Measurements from ENCODE around the gene SHISA9.

SHISA9 gene

DNA sequence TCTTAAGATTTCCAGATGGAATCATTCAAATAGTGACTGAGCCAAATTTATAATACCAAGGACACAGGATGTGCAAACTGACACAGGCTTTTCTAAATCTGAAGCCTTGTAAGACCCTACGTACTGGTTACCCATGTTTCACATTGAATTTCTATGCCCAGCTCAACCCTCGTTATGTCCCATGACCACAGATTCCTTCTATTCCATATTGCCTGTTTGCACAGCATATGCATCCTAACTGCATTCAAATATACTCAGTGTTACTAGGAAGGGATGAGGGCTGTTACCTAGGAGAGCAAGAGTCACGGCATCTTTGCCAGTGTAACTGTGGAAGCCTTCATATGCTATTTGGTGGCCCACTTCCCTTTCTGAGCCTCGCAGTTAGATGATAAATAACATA, 305.2 kb downstream of the SHISA9 start:
- Mint-ChIP-seq H3K27ac (ENCODE audit: low read depth) (no peak overlapping the region), H3K9me3 (no peaks in the 10 kb centered on the region), H3K36me3 (ENCODE audit: insufficient read depth) (peaks cover 3% of the 10 kb centered on the region), H3K4me3 (no peak overlapping the region), H3K4me1 (no peaks in the 10 kb centered on the region), H3K27me3 (no peaks in the 10 kb centered on the region)
- DNase-seq (ENCODE audit: low spot score in 2 of 2) (no peak), ATAC-seq (replicated peaks; ENCODE audit: extremely low read depth, poor library complexity, severe bottlenecking) (no peak)

DNA sequence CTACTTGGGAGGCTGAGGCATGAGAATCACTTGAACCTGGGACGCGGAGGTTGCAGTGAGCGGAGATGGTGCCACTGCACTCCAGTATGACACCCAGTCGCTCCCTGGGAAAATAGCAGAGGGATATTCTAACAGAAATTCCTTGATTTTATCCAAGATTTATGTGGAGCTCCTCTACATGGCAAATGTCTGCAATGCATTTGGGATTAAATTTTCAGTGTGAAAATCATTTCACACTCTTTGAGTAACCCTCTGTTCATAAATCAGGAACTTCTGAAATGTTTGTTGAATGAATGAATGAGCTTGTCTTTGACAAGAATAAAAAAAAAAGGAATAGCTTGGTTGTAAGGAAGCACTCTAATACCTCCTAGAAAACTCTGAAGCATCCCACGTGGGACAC, 305.8 kb downstream of the SHISA9 start:
- DNase-seq (ENCODE audit: low spot score in 2 of 2): no peak
- no peak for ATAC-seq (replicated peaks; ENCODE audit: extremely low read depth, poor library complexity, severe bottlenecking)
- H3K36me3 Mint-ChIP-seq (ENCODE audit: insufficient read depth): peaks cover 3% of the 10 kb centered on the region
- H3K4me3 Mint-ChIP-seq: no peak overlapping the region
- no peaks in the 10 kb centered on the region for H3K27me3 Mint-ChIP-seq
- H3K9me3 Mint-ChIP-seq: no peaks in the 10 kb centered on the region
- no peaks in the 10 kb centered on the region for H3K4me1 Mint-ChIP-seq
- no peak overlapping the region for H3K27ac Mint-ChIP-seq (ENCODE audit: low read depth)

DNA sequence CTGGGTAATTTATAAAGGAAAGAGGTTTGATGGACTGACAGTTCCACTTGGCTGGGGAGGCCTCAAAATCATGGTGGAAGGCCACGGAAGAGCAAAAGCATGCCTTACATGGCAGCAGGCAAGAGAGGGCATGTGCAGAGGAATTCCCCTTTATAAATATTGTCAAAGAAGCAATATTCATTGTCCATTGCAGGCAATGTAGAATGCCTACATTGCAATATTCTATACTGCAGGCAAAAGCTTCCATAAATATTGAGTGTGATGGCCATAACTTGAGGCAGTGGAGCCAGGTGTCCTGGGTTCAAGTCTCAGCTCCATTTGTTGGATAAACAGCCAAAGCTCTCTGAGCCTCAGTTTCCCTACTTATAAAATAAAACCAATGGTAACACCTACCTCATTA, 322.3 kb downstream of the SHISA9 start:
- Mint-ChIP-seq H3K4me3 (no peak overlapping the region), H3K9me3 (peaks cover 37% of the 10 kb centered on the region), H3K36me3 (ENCODE audit: insufficient read depth) (no peaks in the 10 kb centered on the region), H3K27ac (ENCODE audit: low read depth) (no peak overlapping the region), H3K27me3 (no peaks in the 10 kb centered on the region), H3K4me1 (no peaks in the 10 kb centered on the region)
- no peak for ATAC-seq (replicated peaks; ENCODE audit: extremely low read depth, poor library complexity, severe bottlenecking)
- DNase-seq (ENCODE audit: low spot score in 2 of 2): no peak

DNA sequence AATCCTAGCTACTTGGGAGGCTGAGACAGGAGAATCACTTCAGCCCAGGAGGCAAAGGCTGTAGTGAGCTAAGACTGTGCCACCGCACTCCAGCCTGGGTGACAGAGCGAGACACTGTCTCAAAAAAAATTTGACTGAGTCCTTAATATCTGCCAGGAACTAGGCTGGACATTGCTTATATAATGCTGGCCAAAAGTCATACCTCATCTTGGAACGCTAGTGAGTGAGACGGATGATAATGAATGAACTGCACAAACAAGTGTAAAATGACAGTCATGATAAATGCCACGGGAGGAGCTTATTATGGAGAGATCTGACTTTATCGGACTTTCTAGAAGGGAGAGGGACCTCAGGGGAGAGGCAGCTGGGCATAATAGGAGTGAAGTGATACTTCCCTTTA, 327.6 kb downstream of the SHISA9 start:
- no peaks in the 10 kb centered on the region for H3K4me1 Mint-ChIP-seq
- no peak overlapping the region for H3K27ac Mint-ChIP-seq (ENCODE audit: low read depth)
- DNase-seq (ENCODE audit: low spot score in 2 of 2) (no peak), ATAC-seq (replicated peaks; ENCODE audit: extremely low read depth, poor library complexity, severe bottlenecking) (no peak)
- peaks cover 27% of the 10 kb centered on the region for H3K9me3 Mint-ChIP-seq
- no peaks in the 10 kb centered on the region for H3K36me3 Mint-ChIP-seq (ENCODE audit: insufficient read depth)
- H3K4me3 Mint-ChIP-seq: no peak overlapping the region
- H3K27me3 Mint-ChIP-seq: no peaks in the 10 kb centered on the region

DNA sequence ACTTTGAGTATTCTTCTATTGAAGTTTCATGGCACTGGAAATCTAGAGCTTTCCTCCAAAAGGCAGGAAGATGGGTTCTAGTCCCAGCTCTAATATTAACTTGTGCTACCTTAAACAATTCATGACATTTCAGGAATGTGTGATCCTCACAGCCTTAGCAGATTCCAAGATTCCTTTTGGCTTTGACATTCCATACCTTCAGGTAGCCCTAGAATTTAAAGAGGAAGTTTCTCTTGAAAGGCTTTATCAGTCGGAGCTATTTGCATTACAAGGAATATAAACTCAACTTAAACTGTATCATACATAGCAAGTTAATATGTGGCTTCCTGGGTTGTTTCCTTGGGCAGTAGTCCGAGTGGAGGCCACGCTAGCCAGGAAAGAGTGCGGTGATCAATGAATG, 330.0 kb downstream of the SHISA9 start:
- ATAC-seq (replicated peaks; ENCODE audit: extremely low read depth, poor library complexity, severe bottlenecking): no peak

DNA sequence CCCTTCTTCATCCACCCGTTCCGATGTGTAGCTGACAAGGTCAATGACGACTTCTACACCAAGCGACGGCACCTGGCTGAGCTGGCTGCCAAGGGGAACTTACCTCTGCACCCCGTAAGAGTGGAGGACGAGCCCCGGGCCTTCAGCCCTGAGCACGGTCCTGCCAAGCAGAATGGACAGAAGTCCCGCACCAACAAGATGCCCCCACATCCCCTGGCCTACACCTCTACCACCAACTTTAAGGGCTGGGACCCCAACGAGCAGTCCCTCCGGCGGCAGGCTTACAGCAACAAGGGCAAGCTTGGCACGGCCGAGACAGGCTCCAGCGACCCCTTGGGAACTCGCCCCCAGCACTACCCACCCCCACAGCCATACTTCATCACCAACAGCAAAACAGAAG, 333.6 kb downstream of the SHISA9 start:
- no peak overlapping the region for H3K27ac Mint-ChIP-seq (ENCODE audit: low read depth)
- no peak overlapping the region for H3K4me3 Mint-ChIP-seq
- no peak for DNase-seq (ENCODE audit: low spot score in 2 of 2)
- no peaks in the 10 kb centered on the region for H3K36me3 Mint-ChIP-seq (ENCODE audit: insufficient read depth)
- H3K4me1 Mint-ChIP-seq: no peaks in the 10 kb centered on the region
- H3K27me3 Mint-ChIP-seq: no peaks in the 10 kb centered on the region
- ATAC-seq (replicated peaks; ENCODE audit: extremely low read depth, poor library complexity, severe bottlenecking): no peak
- peaks cover 16% of the 10 kb centered on the region for H3K9me3 Mint-ChIP-seq

More for the DNA sequence above, 330.0 kb downstream of the SHISA9 start:
- no peak overlapping the region for H3K27ac Mint-ChIP-seq (ENCODE audit: low read depth)
- DNase-seq (ENCODE audit: low spot score in 2 of 2): no peak
- no peaks in the 10 kb centered on the region for H3K4me1 Mint-ChIP-seq
- H3K4me3 Mint-ChIP-seq: no peak overlapping the region
- H3K27me3 Mint-ChIP-seq: no peaks in the 10 kb centered on the region
- peaks cover 20% of the 10 kb centered on the region for H3K9me3 Mint-ChIP-seq
- no peaks in the 10 kb centered on the region for H3K36me3 Mint-ChIP-seq (ENCODE audit: insufficient read depth)

- no peaks in the 10 kb centered on the region for H3K36me3 Mint-ChIP-seq (ENCODE audit: insufficient read depth)
- peaks cover 11% of the 10 kb centered on the region for H3K9me3 Mint-ChIP-seq
- H3K27ac Mint-ChIP-seq (ENCODE audit: low read depth): no peak overlapping the region
- H3K27me3 Mint-ChIP-seq: no peaks in the 10 kb centered on the region
- no peak overlapping the region for H3K4me3 Mint-ChIP-seq
- no peak for ATAC-seq (replicated peaks; ENCODE audit: extremely low read depth, poor library complexity, severe bottlenecking)
- no peak for DNase-seq (ENCODE audit: low spot score in 2 of 2)
- no peaks in the 10 kb centered on the region for H3K4me1 Mint-ChIP-seq
Observed at GRCh38 chr16:13236308-13236707, 334.9 kb downstream of the SHISA9 start.

DNA sequence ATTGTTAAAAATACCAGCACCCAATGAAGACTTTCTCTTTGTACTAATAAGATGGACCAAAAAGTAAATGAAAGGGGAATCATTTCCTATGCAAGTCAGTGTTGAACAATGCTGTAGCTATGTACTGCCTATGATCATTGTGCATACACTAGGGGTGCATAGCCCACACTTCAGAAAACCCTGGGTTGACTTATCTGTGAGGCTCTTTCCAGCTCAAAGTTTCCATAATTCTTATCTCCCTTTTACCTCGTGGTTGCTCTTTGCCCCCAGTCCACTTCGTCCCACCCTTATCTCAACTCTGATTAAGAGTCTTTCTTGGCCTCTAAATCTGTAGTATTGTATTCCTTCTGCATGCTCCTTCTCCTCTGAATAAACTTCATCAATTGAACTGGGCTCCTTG, 336.8 kb downstream of the SHISA9 start:
- DNase-seq (ENCODE audit: low spot score in 2 of 2): no peak
- Mint-ChIP-seq H3K4me1 (no peaks in the 10 kb centered on the region), H3K4me3 (no peak overlapping the region), H3K27me3 (no peaks in the 10 kb centered on the region), H3K27ac (ENCODE audit: low read depth) (no peak overlapping the region), H3K36me3 (ENCODE audit: insufficient read depth) (no peaks in the 10 kb centered on the region), H3K9me3 (peaks cover 11% of the 10 kb centered on the region)
- no peak for ATAC-seq (replicated peaks; ENCODE audit: extremely low read depth, poor library complexity, severe bottlenecking)

- H3K9me3 Mint-ChIP-seq: peaks cover 6% of the 10 kb centered on the region
- DNase-seq (ENCODE audit: low spot score in 2 of 2) (no peak), ATAC-seq (replicated peaks; ENCODE audit: extremely low read depth, poor library complexity, severe bottlenecking) (no peak)
- H3K4me3 Mint-ChIP-seq: no peak overlapping the region
- no peaks in the 10 kb centered on the region for H3K27me3 Mint-ChIP-seq
- H3K4me1 Mint-ChIP-seq: no peaks in the 10 kb centered on the region
- no peak overlapping the region for H3K27ac Mint-ChIP-seq (ENCODE audit: low read depth)
- no peaks in the 10 kb centered on the region for H3K36me3 Mint-ChIP-seq (ENCODE audit: insufficient read depth)
Observed at GRCh38 chr16:13242201-13242600, 340.8 kb downstream of the SHISA9 start.

DNA sequence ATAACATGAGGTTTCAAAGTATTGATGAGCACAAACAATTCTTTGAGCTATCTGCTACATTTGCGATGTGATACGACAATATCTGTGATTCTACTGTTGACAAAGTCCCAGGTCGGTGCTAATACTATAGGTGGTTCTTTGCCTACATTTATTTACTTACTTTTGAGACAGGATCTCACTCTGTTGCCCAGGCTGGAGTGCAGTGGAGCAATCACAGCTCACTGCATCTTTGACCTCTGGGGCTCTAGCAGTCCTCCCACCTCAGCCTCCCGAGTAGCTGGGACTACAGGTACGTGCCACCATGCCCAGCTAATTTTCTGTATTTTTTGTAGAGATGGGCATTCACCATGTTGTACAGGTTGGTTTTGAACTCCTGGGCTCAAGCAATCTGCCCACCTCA, 343.4 kb downstream of the SHISA9 start:
- Mint-ChIP-seq H3K9me3 (no peaks in the 10 kb centered on the region), H3K27ac (ENCODE audit: low read depth) (no peak overlapping the region), H3K4me1 (no peaks in the 10 kb centered on the region), H3K27me3 (no peaks in the 10 kb centered on the region), H3K36me3 (ENCODE audit: insufficient read depth) (no peaks in the 10 kb centered on the region), H3K4me3 (no peak overlapping the region)
- no peak for ATAC-seq (replicated peaks; ENCODE audit: extremely low read depth, poor library complexity, severe bottlenecking)
- DNase-seq (ENCODE audit: low spot score in 2 of 2): no peak

DNA sequence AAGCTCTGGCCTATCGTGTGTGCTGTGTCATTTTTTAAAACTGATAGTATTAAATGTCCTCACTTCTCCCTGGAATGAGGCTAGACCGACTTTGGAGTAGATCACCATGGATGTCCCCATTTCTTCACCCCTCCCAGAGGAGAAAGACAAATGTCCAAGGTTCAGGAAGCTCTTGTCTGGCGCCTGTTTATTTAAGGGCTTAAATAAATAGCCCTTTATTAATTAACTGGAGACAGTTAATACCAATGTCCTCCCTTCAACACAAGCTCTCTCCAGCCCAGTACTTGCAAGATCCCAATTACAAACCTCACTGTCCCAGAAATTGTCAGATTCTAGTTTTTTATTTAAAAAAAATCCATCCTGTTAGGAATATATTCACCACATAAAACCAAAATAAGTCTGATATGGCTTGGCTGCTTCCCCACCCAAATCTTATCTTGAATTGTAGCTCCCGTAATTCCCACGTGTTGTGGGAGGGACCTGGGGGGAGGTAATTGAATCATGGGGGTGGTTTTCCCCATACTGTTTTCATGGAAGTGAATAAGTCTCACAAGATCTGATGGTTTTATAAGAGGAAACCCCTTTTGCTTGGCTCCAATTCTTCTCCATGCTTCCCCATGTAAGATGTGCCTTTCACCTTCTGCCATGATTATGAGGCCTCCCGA, 344.4 kb downstream of the SHISA9 start:
- Mint-ChIP-seq H3K4me3 (no peak overlapping the region), H3K27me3 (no peaks in the 10 kb centered on the region), H3K9me3 (no peaks in the 10 kb centered on the region), H3K36me3 (ENCODE audit: insufficient read depth) (no peaks in the 10 kb centered on the region), H3K4me1 (no peaks in the 10 kb centered on the region), H3K27ac (ENCODE audit: low read depth) (no peak overlapping the region)
- DNase-seq (ENCODE audit: low spot score in 2 of 2): no peak
- ATAC-seq (replicated peaks; ENCODE audit: extremely low read depth, poor library complexity, severe bottlenecking): no peak

DNA sequence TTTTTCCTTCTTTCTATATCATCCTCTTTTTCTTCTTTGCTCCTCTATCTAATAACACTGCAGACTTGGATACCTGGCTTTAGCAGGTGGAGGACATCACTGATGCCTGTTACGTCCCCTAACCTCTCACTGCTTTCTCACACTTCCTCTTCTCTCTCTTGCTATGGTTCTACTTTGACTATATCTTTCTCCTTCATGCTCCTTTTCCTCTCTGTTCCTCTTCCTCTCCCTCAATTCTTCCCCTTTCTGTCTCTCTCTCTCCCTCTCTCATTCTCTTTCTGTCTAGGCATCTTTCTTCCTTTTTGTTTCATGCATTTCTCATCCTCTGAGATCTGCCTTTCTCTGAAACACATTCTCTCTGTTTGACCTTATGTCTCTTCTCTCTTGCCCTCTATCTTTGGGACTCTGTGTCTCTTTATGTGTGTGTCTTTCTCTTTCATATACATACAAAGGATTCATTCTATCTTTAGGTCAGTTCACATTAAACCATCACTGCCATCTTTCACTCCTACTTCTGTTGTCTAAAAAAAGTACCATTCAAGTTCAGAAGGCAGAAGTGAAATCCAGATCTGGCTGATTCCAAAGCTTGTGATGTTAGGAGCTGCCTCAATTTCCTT, 353.7 kb downstream of the SHISA9 start:
- DNase-seq (ENCODE audit: low spot score in 2 of 2) (no peak), ATAC-seq (replicated peaks; ENCODE audit: extremely low read depth, poor library complexity, severe bottlenecking) (no peak)
- Mint-ChIP-seq H3K4me1 (no peaks in the 10 kb centered on the region), H3K9me3 (peaks cover 17% of the 10 kb centered on the region), H3K4me3 (no peak overlapping the region), H3K36me3 (ENCODE audit: insufficient read depth) (no peaks in the 10 kb centered on the region), H3K27ac (ENCODE audit: low read depth) (no peak overlapping the region), H3K27me3 (no peaks in the 10 kb centered on the region)

DNA sequence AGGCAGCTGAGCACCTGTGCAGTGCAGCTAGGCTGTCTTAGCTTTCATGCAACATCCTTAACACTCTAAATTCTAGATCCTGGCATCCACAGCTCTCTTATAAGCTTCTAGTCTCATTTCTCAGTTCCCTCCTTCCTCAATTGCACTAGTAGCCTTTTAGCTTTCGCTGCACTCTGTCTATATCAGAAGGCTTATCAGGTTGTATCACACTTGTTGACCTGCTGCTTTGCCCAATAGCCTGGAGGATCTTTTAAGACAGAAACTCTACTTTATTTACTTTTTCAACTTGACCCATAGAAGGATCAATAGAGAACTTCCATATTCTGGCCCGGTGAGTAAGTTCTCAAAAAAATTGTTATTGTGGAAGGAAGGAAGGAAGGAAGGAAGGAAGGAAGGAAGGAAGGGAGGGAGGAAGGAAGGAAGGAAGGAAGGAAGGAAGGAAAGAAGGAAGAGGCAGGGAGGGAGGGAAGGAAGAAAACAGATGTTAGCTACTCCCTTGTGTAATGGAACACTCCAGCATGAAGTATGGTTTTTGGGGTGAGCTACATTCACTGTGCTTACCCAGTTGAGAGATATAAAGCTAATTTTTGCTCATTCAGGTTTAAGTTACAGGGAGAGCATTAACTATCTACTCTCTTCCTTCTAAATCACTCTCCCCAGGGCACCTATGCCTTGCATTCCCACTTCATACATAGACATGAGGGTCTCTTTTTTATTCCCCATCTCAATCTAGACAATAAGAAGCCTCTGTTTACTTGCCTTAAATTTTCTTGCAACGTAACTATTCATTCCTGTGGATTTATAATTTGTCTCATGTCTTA, 361.1 kb downstream of the SHISA9 start:
- Mint-ChIP-seq H3K4me1 (no peaks in the 10 kb centered on the region), H3K4me3 (no peak overlapping the region), H3K27me3 (no peaks in the 10 kb centered on the region), H3K9me3 (peaks cover 23% of the 10 kb centered on the region), H3K27ac (ENCODE audit: low read depth) (no peak overlapping the region), H3K36me3 (ENCODE audit: insufficient read depth) (no peaks in the 10 kb centered on the region)
- DNase-seq (ENCODE audit: low spot score in 2 of 2) (no peak), ATAC-seq (replicated peaks; ENCODE audit: extremely low read depth, poor library complexity, severe bottlenecking) (no peak)

All from central memory CD8-positive, alpha-beta T cell (primary cell).